Ascending aorta (tissue), 2 donors: ENCODE data around the gene KISS1R. TPM values are rescaled to one million over a fixed set of nuclear protein-coding genes. Genes with fewer than 3 reads are reported as not detected.

Source experiments
- DNase-seq, 2 donors: peaks; one replicate each; pipeline ENCODE4 v3.0.0-alpha.2; 2019; ENCODE audit warnings: low spot score in 2 of 2
- H3K27ac ChIP-seq, 2 donors: fragments of 200-600 bp; sonication (generic); one replicate each; pipeline ENCODE4 v1.5.1; 2016 to 2017; ENCODE audit warnings: mild to moderate bottlenecking in 1 of 2
- H3K27me3 ChIP-seq: fragments of 200-600 bp; sonication (generic); one replicate; pipeline ENCODE4 v1.5.1; 2017
- H3K36me3 ChIP-seq, 2 donors: fragments of 200-600 bp; sonication (generic); one replicate each; pipeline ENCODE4 v1.5.1; 2016
- H3K4me1 ChIP-seq, 2 donors: fragments of 200-600 bp; sonication (generic); one replicate each; pipeline ENCODE4 v1.5.1; 2016 to 2017; ENCODE audit warnings: mild to moderate bottlenecking in 1 of 2
- H3K4me3 ChIP-seq, 2 donors: fragments of 200-600 bp; sonication (generic); one replicate each; pipeline ENCODE4 v1.5.1; 2016 to 2017; ENCODE audit warnings: mild to moderate bottlenecking in 1 of 2
- H3K9me3 ChIP-seq, 2 donors: fragments of 200-600 bp; sonication (generic); one replicate each; pipeline ENCODE4 v1.5.1; 2016
- intact Hi-C: fragments of 100-400 bp; cut with DNase I; formaldehyde crosslinking; loops from one replicate; pipeline ENCODE4 v1.15.1; 2023
- total RNA-seq: library from RNA; depleted of rRNA; stranded (reverse); fragments of >200 nt; gene quantifications from one replicate; pipeline ENCODE4 v1.1.0, GENCODE V29; 2016
- TF ChIP-seq, protein P1 (sequence below), 3 experiments: fragments of 200-600 bp in 2 of 3; fragments of 450-650 bp in 1 of 3; sonication (generic) in 2 of 3; IDR thresholded peaks; one replicate each; pipeline ENCODE4 v1.5.1; 2016 to 2019; ENCODE audit warnings: antibody characterized with exemption in 3 of 3, mild to moderate bottlenecking in 1 of 3, moderate library complexity in 1 of 3

The KISS1R gene
- total RNA-seq, 1 donor from 2014 or later = not detected

DNA sequence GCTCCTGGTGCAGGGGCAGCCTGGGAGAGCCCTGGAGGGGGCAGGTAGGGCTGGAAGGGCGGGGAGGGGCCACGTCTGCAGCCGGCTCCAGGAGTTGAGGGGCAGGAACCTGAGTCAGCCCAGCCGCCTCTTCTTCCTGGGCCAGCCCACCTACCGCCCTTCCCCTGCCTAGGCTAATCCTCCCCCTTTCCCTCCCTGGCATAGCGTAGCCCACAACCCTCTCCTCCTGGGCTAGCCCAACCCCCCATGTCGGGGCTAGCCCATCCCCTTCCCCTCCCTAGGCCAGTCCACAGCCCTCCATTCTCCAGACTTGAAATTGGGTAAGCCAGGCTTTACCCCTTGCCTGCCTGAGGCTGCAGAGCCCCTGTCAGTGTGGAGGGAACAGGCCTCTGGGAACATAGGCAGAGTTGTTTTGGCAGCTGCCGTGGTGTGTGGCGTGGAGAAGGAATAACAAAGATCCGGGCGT lies 46.4 kb downstream of the KISS1R start:
- Histone ChIP-seq H3K27me3 (no peaks in the 10 kb centered on the region), H3K4me1 (no peaks in the 10 kb centered on the region)

DNA sequence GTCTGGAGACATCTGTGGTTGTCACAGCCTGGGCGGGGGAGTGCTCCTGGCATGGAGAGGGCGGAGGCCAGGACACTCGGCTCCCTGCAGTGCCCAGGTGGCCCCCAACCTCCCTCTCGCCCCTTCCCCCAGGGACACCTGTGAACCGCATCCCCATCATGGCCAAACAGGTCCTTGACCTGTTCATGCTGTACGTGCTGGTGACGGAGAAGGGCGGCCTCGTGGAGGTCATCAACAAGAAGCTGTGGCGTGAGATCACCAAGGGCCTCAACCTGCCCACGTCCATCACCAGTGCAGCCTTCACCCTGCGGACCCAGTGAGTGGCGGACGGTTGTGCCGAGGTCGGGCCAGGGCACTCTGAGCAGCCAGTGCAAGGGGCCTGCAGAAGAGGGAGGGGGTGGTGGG lies 47.0 kb downstream of the KISS1R start:
- Histone ChIP-seq H3K9me3 (no peaks in the 10 kb centered on the region), H3K27ac (no peak overlapping the region), H3K4me3 (no peak overlapping the region), H3K27me3 (no peaks in the 10 kb centered on the region), H3K36me3 (peaks cover 7 to 18% of the 10 kb centered on the region in 2 donors), H3K4me1 (no peaks in the 10 kb centered on the region)
- TF ChIP-seq, protein P1, sequence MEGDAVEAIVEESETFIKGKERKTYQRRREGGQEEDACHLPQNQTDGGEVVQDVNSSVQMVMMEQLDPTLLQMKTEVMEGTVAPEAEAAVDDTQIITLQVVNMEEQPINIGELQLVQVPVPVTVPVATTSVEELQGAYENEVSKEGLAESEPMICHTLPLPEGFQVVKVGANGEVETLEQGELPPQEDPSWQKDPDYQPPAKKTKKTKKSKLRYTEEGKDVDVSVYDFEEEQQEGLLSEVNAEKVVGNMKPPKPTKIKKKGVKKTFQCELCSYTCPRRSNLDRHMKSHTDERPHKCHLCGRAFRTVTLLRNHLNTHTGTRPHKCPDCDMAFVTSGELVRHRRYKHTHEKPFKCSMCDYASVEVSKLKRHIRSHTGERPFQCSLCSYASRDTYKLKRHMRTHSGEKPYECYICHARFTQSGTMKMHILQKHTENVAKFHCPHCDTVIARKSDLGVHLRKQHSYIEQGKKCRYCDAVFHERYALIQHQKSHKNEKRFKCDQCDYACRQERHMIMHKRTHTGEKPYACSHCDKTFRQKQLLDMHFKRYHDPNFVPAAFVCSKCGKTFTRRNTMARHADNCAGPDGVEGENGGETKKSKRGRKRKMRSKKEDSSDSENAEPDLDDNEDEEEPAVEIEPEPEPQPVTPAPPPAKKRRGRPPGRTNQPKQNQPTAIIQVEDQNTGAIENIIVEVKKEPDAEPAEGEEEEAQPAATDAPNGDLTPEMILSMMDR (IDR thresholded peaks at IDR 0.05) = no peak
- DNase-seq = no peak
- intact Hi-C loops = no loop called here

More for the DNA sequence above, 46.4 kb downstream of the KISS1R start:
- no peak for DNase-seq
- H3K4me3 ChIP-seq = no peak overlapping the region
- no peaks in the 10 kb centered on the region for H3K9me3 ChIP-seq
- peaks cover 4 to 12% of the 10 kb centered on the region in 2 donors for H3K36me3 ChIP-seq
- intact Hi-C loops = no loop called here
- TF ChIP-seq, protein P1 (IDR thresholded peaks at IDR 0.05) = no peak
- no peak overlapping the region for H3K27ac ChIP-seq

DNA sequence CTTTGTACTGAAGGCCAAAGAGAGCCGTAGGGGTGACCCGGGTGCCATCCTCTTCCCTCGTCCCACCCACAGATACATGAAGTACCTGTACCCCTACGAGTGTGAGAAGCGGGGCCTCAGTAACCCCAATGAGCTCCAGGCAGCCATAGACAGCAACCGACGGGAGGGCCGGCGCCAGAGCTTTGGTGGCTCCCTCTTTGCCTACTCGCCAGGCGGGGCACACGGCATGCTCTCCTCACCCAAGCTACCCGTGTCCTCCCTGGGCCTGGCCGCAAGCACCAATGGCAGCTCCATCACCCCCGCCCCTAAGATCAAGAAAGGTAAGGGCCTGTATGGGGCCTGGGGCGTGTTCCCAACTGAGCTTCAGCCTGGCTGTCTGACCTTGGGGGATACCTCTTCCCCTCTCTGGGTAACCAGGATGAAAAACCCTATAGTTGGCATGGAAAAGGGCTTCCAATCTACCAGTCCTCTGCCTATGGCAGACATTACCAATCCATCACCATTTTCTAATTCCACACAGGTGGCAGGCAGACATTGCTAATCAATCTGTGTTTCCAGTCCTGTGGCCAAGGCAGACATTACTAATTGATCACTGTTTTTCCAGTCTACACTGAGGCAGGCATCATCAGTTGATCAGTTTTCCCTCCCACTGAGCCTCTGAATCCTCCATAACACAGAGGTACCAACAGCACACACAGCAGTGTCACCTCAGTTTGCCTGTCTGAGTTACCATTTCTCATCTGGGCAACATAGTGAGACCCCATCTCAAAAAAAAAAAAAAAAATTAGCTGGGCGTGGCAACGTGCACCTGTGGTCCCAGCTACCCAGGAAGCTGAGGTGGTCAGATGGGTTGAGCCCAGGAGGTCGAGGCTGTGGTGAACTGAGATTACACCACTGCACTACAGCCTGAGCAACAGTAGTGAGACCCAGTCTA lies 47.9 kb downstream of the KISS1R start:
- H3K27me3 ChIP-seq = no peaks in the 10 kb centered on the region
- H3K9me3 ChIP-seq = no peaks in the 10 kb centered on the region
- peaks cover 7 to 22% of the 10 kb centered on the region in 2 donors for H3K36me3 ChIP-seq
- H3K27ac ChIP-seq = no peak overlapping the region
- no peak for DNase-seq
- H3K4me1 ChIP-seq = no peaks in the 10 kb centered on the region
- intact Hi-C loops = no loop called here
- TF ChIP-seq, protein P1 (IDR thresholded peaks at IDR 0.05) = no peak
- no peak overlapping the region for H3K4me3 ChIP-seq

DNA sequence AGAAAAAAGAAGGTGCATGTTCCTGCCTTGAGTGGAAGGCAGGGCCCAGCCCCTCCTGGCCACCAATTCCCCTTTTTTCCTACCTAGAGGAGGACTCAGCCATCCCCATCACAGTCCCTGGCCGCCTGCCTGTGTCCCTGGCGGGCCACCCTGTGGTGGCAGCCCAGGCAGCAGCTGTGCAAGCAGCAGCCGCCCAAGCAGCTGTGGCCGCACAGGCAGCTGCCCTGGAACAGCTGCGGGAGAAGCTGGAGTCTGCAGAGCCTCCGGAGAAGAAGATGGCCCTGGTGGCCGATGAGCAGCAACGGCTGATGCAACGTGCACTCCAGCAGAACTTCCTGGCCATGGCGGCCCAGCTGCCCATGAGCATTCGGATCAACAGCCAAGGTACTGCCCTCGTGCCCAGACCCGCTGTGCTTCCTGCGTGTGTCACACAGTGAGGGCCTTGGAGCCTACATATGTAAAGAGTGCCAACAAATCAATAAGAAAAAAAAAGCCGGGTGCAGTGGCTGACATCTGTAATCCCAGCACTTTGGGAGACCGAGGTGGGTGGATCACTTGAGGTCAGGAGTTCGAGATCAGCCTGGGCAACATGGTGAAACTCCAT lies 49.5 kb downstream of the KISS1R start:
- TF ChIP-seq, protein P1 (IDR thresholded peaks at IDR 0.05) = no peak
- Histone ChIP-seq H3K27me3 (no peaks in the 10 kb centered on the region), H3K36me3 (peaks cover 13 to 33% of the 10 kb centered on the region in 2 donors)

More for the DNA sequence above, 49.5 kb downstream of the KISS1R start:
- no peak for DNase-seq
- H3K4me3 ChIP-seq = no peak overlapping the region
- H3K4me1 ChIP-seq = no peaks in the 10 kb centered on the region
- intact Hi-C loops = no loop called here
- H3K9me3 ChIP-seq = peaks cover 7 to 8% of the 10 kb centered on the region in 2 donors
- H3K27ac ChIP-seq = no peak overlapping the region

Other genes with a start within 250 kb of the KISS1R start
- 541 TPM for gene FSTL3, start 240.9 kb upstream of the KISS1R start, total RNA-seq
- not detected for gene PRSS57, start 221.9 kb upstream of the KISS1R start, total RNA-seq
- gene PALM, start 208.4 kb upstream of the KISS1R start, total RNA-seq = 107 TPM
- gene MISP, start 166.2 kb upstream of the KISS1R start, total RNA-seq = not detected
- gene PTBP1, start 119.9 kb upstream of the KISS1R start, total RNA-seq = 210 TPM
- not detected for gene PLPPR3, start 95.4 kb upstream of the KISS1R start, total RNA-seq
- not detected for gene AZU1, start 89.5 kb upstream of the KISS1R start, total RNA-seq
- not detected for gene PRTN3, start 76.3 kb upstream of the KISS1R start, total RNA-seq
- not detected for gene ELANE, start 65.0 kb upstream of the KISS1R start, total RNA-seq
- 1,680 TPM for gene CFD, start 57.7 kb upstream of the KISS1R start, total RNA-seq
- 73.2 TPM for gene MED16, start 24.1 kb upstream of the KISS1R start, total RNA-seq
- not detected for gene RNU6-9, start 23.8 kb upstream of the KISS1R start, total RNA-seq
- gene R3HDM4, start 4.1 kb upstream of the KISS1R start, total RNA-seq = 81.5 TPM
- gene ARID3A, start 8.7 kb downstream of the KISS1R start, total RNA-seq = 55.3 TPM
- gene WDR18, start 67.0 kb downstream of the KISS1R start, total RNA-seq = 65.7 TPM
- gene GRIN3B, start 83.1 kb downstream of the KISS1R start, total RNA-seq = not detected
- 452 TPM for gene TMEM259, start 103.8 kb downstream of the KISS1R start, total RNA-seq
- gene RNU6-2, start 104.2 kb downstream of the KISS1R start, total RNA-seq = not detected
- 79.1 TPM for gene CNN2, start 109.3 kb downstream of the KISS1R start, total RNA-seq
- gene ABCA7, start 122.8 kb downstream of the KISS1R start, total RNA-seq = 96.6 TPM
- gene ARHGAP45, start 149.8 kb downstream of the KISS1R start, total RNA-seq = 66.5 TPM
- gene POLR2E, start 178.0 kb downstream of the KISS1R start, total RNA-seq = 72.1 TPM
- 348 TPM for gene GPX4, start 186.7 kb downstream of the KISS1R start, total RNA-seq